Activated CD4-positive, alpha-beta memory T cell treated with anti-CD3 and anti-CD28 coated beads for 36 hours (primary cell): Measurements from ENCODE around the gene CLHC1. TPM values are rescaled to one million over a fixed set of nuclear protein-coding genes. Genes with fewer than 3 reads are reported as not detected.

Experiments used
- CTCF ChIA-PET: fragments of 350-600 bp; sonication (Branson Sonifier 250); formaldehyde crosslinking; loops from one replicate; lab custom pipeline; 2021; ENCODE audit warnings: antibody characterized with exemption, inconsistent platforms; lab: Charles Lee
- POLR2A ChIA-PET: fragments of 350-600 bp; sonication (Branson Sonifier 250); formaldehyde crosslinking; loops from one replicate; lab custom pipeline; 2021; ENCODE audit warnings: antibody characterized with exemption; lab: Charles Lee
- DNase-seq: peaks from one replicate; pipeline ENCODE4 v3.0.0-alpha.2; 2020
- H3K27ac Mint-ChIP-seq: one replicate; pipeline ENCODE4 v1.8.0; 2021; ENCODE audit warnings: mixed read lengths
- H3K27me3 Mint-ChIP-seq: one replicate; pipeline ENCODE4 v1.8.0; 2021; ENCODE audit warnings: mixed read lengths
- H3K36me3 Mint-ChIP-seq: one replicate; pipeline ENCODE4 v1.8.0; 2021; ENCODE audit warnings: mixed read lengths
- H3K4me1 Mint-ChIP-seq: one replicate; pipeline ENCODE4 v1.8.0; 2021; ENCODE audit warnings: low read depth, mixed read lengths
- H3K4me3 Mint-ChIP-seq: one replicate; pipeline ENCODE4 v1.8.0; 2021; ENCODE audit warnings: mild to moderate bottlenecking, mixed read lengths
- H3K9me3 Mint-ChIP-seq: one replicate; pipeline ENCODE4 v1.8.0; 2021; ENCODE audit warnings: mixed read lengths
- intact Hi-C: fragments of 100-400 bp; cut with micrococcal nuclease; formaldehyde crosslinking; loops from one replicate; pipeline ENCODE4 v1.15.1; 2023
- total RNA-seq, 2 experiments: library from RNA; stranded (reverse); gene quantifications; one replicate each; pipeline ENCODE4 v1.2.3, GENCODE V29; 2021

The CLHC1 gene
- total RNA-seq, 2 experiments from 2014 or later = 5.5 to 7.5 TPM

DNA sequence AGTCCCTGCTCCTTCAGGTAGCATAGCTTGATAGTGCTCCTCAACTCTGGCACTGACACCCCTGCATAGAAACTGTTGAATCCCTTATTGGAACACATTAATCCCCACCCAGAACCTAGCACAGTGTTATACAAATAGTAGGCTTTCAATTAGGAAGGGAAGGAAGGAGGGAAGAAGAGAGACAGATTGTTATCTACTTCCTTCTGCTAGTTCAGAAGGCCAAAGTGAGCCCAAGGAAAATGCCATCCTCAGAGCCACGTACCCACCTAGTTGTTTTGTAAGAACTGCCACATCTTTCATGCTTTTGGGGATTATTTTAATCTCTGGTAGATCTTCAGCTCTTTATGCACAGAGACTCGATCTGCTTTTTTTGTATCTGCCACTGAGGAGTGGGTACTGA lies 75.1 kb downstream of the CLHC1 start:
- no peak overlapping the region for H3K4me3 Mint-ChIP-seq
- ChIA-PET POLR2A (no interaction called here), CTCF (interaction anchor here (1.1 kb wide), 1 partner anchor 106 kb away, joined by 3 read pairs; the partner anchor contains the start of gene RTN4)

DNA sequence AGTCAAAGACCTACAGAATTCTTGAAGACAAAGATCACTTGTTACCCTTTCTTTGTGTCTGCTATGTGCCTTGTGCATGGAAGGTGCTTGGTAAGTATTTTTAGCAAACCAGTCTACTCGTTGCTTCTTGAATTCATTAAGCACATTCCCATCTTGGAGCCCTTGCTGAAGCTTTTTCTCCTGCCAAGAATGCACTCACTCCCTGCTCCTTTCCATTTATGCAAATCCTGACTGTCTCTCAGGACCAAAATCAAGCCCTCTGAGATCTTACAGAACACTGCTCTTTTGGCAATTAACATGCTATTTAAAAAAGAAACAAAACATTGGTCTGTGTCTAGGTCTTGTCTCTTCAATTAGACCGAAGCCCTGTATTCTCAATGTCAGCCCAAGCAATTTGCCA lies 75.8 kb downstream of the CLHC1 start:
- Mint-ChIP-seq H3K4me1 (peaks cover 12% of the 10 kb centered on the region), H3K36me3 (no peaks in the 10 kb centered on the region), H3K27me3 (no peaks in the 10 kb centered on the region), H3K4me3 (no peak overlapping the region), H3K27ac (no peak overlapping the region), H3K9me3 (no peaks in the 10 kb centered on the region)
- no peak for DNase-seq
- ChIA-PET CTCF (interaction anchor here (1.1 kb wide), 1 partner anchor 106 kb away, joined by 3 read pairs; the partner anchor contains the start of gene RTN4), POLR2A (no interaction called here)
- intact Hi-C loops = no loop called here

More for the DNA sequence above, 75.1 kb downstream of the CLHC1 start:
- peaks cover 12% of the 10 kb centered on the region for H3K4me1 Mint-ChIP-seq
- DNase-seq = no peak
- no peaks in the 10 kb centered on the region for H3K27me3 Mint-ChIP-seq
- H3K9me3 Mint-ChIP-seq = no peaks in the 10 kb centered on the region
- no peaks in the 10 kb centered on the region for H3K36me3 Mint-ChIP-seq
- no peak overlapping the region for H3K27ac Mint-ChIP-seq
- intact Hi-C loops = no loop called here

DNA sequence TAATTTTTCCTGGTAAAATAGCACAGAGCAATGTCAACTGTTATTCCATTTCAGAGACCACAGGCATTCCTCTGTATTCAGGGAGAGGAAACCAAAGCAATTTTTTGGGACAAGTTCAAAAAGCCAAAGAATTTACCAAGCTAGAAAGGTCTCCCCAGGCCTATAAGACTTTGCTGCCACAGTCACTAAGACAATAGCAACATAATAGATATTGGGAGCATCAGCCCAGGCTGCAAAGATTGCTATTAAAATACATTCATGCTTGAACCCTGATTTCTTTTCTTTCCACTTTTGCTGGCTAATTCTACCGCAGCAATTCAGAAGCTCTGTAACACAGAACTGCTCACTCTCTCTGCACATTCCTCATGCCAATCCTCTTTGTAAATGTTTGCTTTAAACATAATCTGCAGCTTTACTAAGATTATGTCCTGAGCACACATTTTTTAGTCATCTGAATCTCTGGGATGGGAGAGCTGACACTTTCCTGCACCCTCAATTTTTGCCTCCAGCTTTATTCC lies 76.3 kb downstream of the CLHC1 start:
- POLR2A ChIA-PET = no interaction called here
- no peak overlapping the region for H3K4me3 Mint-ChIP-seq
- no peaks in the 10 kb centered on the region for H3K36me3 Mint-ChIP-seq
- no peak for DNase-seq
- H3K27ac Mint-ChIP-seq = no peak overlapping the region
- H3K4me1 Mint-ChIP-seq = peaks cover 12% of the 10 kb centered on the region
- no peaks in the 10 kb centered on the region for H3K9me3 Mint-ChIP-seq
- no peaks in the 10 kb centered on the region for H3K27me3 Mint-ChIP-seq
- intact Hi-C loops = no loop called here
- CTCF ChIA-PET = interaction anchor here (1.1 kb wide), 1 partner anchor 105 kb away, joined by 3 read pairs; the partner anchor contains the start of gene RTN4

DNA sequence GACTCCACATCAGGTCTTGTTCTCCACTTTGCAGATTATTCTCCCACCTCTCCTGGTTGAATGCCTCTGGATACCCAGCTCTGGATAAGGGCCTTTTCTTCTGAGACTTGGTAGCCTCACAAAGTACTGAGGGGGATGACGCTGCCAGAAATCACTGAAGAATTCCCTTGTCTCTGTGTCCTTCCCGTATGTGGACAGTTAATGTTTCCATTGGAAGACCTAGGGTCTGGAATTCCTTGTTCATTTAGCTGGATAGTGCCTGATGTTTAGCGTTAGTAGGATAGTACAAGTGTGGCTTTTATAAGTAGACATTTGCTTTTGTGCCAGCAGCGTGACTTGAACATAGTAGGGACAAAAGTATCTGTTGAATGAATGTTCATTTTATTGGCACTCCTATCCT lies 76.9 kb downstream of the CLHC1 start:
- ChIA-PET CTCF (no interaction called here), POLR2A (no interaction called here)
- H3K27ac Mint-ChIP-seq = no peak overlapping the region
- no peak overlapping the region for H3K4me3 Mint-ChIP-seq
- H3K36me3 Mint-ChIP-seq = no peaks in the 10 kb centered on the region
- H3K4me1 Mint-ChIP-seq = peaks cover 12% of the 10 kb centered on the region
- no peaks in the 10 kb centered on the region for H3K27me3 Mint-ChIP-seq
- H3K9me3 Mint-ChIP-seq = no peaks in the 10 kb centered on the region
- intact Hi-C loops = no loop called here
- DNase-seq = no peak

DNA sequence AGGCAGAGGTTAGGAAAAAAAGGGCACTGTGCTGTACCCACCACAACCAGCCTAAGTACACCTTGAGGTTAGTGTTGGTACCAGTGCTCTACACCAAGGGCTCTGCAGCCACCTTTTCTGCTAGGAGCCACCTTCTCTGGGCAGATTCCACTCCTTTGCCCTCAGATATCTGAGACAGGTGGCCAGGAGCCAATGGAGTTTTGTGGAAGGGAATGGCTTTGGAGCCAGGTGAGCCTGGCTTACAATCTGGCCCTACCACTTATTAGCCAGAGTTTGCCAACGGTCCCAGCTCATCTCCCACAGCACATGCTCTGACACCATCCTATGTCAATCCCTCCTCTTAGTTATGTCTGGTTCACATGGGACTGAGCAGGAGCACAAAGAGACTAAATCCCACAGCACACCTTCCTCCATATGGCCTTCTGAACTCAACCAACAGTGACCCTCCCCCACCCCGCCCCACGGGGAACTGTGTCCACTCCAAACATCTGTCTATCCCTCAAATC lies 77.5 kb downstream of the CLHC1 start:
- ChIA-PET POLR2A (no interaction called here), CTCF (no interaction called here)
- Mint-ChIP-seq H3K27ac (no peak overlapping the region), H3K4me3 (no peak overlapping the region), H3K9me3 (no peaks in the 10 kb centered on the region), H3K4me1 (peaks cover 12% of the 10 kb centered on the region), H3K36me3 (no peaks in the 10 kb centered on the region), H3K27me3 (no peaks in the 10 kb centered on the region)
- DNase-seq = no peak
- intact Hi-C loops = no loop called here

DNA sequence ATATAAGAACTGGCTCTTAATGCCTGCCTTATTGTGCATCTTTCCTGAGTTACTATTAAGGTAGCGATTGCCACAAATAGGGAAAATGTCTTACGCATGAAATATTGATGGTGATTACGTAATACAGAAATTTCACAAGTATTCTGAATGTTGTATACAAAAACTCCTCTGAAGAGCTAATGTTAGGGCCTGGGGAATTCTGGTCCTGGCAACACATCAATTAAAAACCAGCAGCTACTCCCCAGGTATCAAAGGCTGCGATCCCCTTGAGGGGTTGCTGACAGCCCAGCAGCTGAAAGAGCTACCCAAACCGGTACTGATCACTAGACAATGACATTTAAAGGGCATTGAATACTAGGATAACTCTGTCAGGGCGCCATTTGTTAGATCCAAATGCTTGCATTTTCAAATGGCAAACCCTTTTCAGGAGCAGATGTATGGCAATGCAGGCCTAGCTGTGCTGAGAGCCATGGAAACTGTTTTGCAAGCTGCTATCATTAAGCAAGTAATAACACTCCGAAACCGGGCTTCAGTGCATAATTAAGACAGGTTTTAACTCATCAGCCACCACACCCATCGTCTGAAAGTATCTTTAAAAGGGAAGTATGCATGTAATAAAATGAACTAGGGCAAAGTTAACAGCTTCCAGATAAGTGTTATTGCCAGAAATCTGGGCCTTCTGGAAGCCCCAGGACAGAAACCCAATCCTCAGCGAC lies 78.4 kb downstream of the CLHC1 start:
- Mint-ChIP-seq H3K4me3 (no peak overlapping the region), H3K27ac (no peak overlapping the region), H3K9me3 (no peaks in the 10 kb centered on the region), H3K27me3 (no peaks in the 10 kb centered on the region), H3K36me3 (no peaks in the 10 kb centered on the region), H3K4me1 (peaks cover 12% of the 10 kb centered on the region)
- intact Hi-C loops = no loop called here
- POLR2A ChIA-PET = no interaction called here
- CTCF ChIA-PET = no interaction called here
- DNase-seq = no peak

DNA sequence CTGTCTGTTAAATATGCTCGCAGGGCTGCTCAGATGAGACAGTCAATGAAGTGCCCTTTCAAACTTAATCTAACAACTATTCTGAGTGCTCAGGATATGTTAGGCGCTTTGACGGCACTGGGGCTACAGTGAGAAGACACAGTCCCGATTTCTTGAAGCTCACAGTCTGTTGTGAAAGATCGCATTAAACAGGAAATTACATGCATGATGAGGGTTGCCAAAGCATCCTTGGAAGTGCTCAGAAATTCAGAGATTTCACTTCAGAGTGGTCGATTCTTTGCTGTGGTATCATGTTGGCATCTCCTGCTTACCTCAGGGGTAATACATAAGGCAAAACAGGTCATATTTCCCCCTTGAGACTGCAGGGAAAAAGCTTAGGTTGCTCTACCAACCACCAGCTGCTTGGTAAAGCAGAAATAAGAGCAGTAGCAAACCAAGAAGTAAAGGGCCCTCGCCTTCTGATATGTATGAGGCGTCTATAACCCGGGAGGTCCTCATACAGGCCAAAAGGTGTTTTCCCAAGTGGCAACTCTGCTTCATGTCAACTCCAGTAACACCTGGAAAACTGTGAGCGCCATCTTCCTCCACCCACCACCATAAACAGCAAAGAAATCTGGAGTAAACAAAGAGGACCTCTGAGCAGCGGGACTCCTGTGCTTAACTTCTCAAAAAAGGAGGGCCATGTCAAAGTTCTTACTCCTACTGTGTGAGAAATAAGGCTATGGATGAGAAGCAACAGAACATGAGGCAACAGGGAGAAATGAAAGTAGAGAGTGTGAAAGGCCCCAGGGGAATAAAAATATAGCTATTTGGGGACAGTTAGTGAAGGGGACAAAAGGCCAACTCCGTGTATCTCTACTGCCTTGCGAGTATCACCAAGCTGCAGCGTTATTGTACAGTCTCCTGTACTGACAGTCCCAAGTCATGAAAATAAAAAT lies 79.3 kb downstream of the CLHC1 start:
- DNase-seq = no peak
- Mint-ChIP-seq H3K9me3 (no peaks in the 10 kb centered on the region), H3K4me1 (peaks cover 11% of the 10 kb centered on the region), H3K36me3 (no peaks in the 10 kb centered on the region), H3K27me3 (no peaks in the 10 kb centered on the region), H3K27ac (no peak overlapping the region), H3K4me3 (no peak overlapping the region)
- intact Hi-C loops = no loop called here
- ChIA-PET POLR2A (no interaction called here), CTCF (interaction anchor here (1.2 kb wide), 1 partner anchor 10 kb away, joined by 3 read pairs; no protein-coding TSS in a partner anchor)

DNA sequence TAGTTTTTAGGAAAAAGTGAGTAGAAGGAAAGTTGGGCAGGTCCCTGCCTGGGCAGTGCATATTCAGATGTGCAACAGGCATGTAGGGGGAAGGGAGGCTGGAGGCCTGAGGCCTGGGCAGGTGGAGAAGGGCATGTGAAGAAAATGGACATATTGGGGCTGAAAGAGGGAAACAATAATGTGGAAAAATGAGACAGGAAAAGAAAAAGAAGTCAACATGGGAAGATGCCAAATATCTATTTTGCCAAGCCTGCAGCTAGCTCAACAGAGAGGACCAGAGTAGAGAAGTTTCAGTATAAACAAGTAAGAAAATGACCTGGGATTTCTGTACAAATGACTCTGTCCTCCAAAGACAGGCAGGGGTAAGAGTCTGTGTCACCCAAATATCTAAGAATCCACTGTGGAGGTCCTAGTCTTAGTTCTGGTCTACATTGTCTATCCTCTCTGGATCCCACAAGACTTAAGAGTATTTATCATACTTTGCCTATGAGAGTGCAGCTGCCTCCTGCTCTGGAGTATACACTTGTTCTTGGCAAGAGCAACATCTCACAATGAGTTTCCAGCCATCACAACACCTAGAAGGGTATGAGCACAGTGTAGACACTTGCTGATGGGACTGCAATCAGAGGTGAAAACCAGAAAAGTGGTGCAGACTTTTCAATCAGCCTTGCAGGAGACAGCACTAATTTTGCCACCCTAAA lies 80.2 kb downstream of the CLHC1 start:
- Mint-ChIP-seq H3K4me3 (no peak overlapping the region), H3K27me3 (no peaks in the 10 kb centered on the region), H3K9me3 (no peaks in the 10 kb centered on the region), H3K36me3 (no peaks in the 10 kb centered on the region), H3K4me1 (peaks cover 4% of the 10 kb centered on the region), H3K27ac (no peak overlapping the region)
- POLR2A ChIA-PET = no interaction called here
- CTCF ChIA-PET = interaction anchor here (0.9 to 2.0 kb wide), 3 partner anchors 11 to 24 kb away, joined by 3 to 4 read pairs (median 3); no protein-coding TSS in a partner anchor
- no peak for DNase-seq
- intact Hi-C loops = no loop called here

DNA sequence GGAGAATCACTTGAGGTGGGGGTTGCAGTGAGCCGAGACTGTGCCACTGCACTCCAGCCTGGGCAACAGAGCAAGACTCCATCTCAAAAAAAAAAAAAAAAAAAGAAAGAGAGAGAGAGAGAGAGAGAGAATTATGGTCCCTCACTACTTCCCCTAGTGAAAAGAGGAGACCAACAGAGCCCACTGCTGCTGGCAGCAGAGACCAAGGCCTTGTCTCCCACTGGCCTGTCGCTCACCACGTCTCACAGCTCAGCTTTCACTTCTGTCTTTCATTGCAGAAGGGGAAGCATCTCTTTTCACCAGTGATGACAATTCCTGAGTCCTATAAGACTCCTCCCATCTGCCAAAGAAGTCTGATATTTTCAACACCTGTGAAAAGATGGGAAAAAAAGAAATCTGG lies 81.3 kb downstream of the CLHC1 start:
- no peak overlapping the region for H3K4me3 Mint-ChIP-seq
- no peak overlapping the region for H3K27ac Mint-ChIP-seq
- H3K4me1 Mint-ChIP-seq = no peaks in the 10 kb centered on the region
- H3K9me3 Mint-ChIP-seq = no peaks in the 10 kb centered on the region
- ChIA-PET POLR2A (no interaction called here), CTCF (interaction anchor here (0.9 to 2.0 kb wide), 2 partner anchors 17 to 25 kb away, joined by 3 to 4 read pairs; no protein-coding TSS in a partner anchor)
- no peaks in the 10 kb centered on the region for H3K36me3 Mint-ChIP-seq
- no peak for DNase-seq
- H3K27me3 Mint-ChIP-seq = no peaks in the 10 kb centered on the region
- intact Hi-C loops = no loop called here

DNA sequence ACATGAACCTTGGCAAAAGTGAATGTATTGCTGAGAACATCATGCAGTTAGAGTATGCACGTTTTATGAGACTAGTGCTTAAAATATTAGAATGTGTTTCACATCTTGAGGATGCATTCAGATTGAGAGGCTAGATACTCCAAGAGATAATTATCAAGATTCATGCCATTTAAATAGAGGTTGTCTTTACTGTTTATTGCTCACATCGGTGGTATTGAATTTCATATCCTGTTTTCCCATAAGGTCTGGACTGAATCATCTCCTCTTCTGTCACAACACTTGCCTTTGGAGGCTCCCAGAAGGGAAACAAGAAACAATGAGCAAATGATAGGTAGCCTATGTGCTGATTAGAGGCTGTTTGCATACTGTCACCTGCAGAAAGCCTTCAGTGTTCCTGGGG lies 83.8 kb downstream of the CLHC1 start:
- intact Hi-C loops = no loop called here
- Mint-ChIP-seq H3K36me3 (no peaks in the 10 kb centered on the region), H3K4me1 (no peaks in the 10 kb centered on the region), H3K27me3 (no peaks in the 10 kb centered on the region), H3K4me3 (no peak overlapping the region), H3K9me3 (no peaks in the 10 kb centered on the region), H3K27ac (no peak overlapping the region)
- CTCF ChIA-PET = no interaction called here
- DNase-seq = no peak
- POLR2A ChIA-PET = no interaction called here

DNA sequence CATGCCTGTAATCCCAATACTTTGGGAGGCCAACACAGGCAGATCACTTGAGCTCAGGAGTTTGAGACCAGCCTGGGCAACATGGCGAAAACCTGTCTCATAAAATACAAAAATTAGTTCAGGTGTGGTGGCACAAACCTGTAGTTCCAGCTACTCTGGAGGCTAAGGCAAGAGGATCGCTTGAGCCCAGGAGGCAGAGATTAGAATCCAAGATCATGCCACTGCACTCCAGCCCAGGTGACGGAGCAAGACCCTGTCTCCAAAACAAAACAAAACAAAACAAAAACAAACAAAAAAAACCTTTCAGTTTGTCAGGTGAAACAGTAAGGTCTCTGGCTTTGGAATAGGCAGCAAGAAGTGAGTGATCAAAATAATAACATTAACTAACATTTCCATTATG lies 84.6 kb downstream of the CLHC1 start:
- Mint-ChIP-seq H3K27me3 (no peaks in the 10 kb centered on the region), H3K4me3 (no peak overlapping the region), H3K4me1 (no peaks in the 10 kb centered on the region), H3K9me3 (no peaks in the 10 kb centered on the region), H3K36me3 (no peaks in the 10 kb centered on the region), H3K27ac (no peak overlapping the region)
- DNase-seq = no peak
- ChIA-PET CTCF (no interaction called here), POLR2A (no interaction called here)
- intact Hi-C loops = no loop called here
